Ovary (tissue), 3 donors: Measurements from ENCODE around the gene CCRL2.

Experiments
- CTCF ChIP-seq, 3 donors: fragments of 450-650 bp in 2 of 3; fragments of 200-600 bp in 1 of 3; IDR thresholded peaks; one replicate each; pipeline versions ENCODE4 v1.5.1 to v1.8.0; 2016 to 2022; ENCODE audit warnings: antibody characterized with exemption in 3 of 3, mild to moderate bottlenecking in 1 of 3
- POLR2A ChIP-seq: fragments of 450-650 bp; IDR thresholded peaks from one replicate; pipeline ENCODE4 v1.6.1; 2017; ENCODE audit warnings: antibody characterized with exemption, mild to moderate bottlenecking, moderate library complexity
- donor health status: DM: no; HTN: no; CAD: no.

- TF ChIP-seq POLR2A (no peak), CTCF (IDR thresholded peaks at IDR 0.05) (no peak)
Observed at GRCh38 chr3:46400846-46401245, 6.2 kb upstream of the CCRL2 start.
